Right lobe of liver (tissue), 4 donors: ENCODE results near the gene TRANK1.

ENCODE experiments used
- CTCF ChIP-seq, 4 donors: fragments of 200-600 bp in 3 of 4; fragments of 450-650 bp in 1 of 4; IDR thresholded peaks; one replicate each; pipeline versions ENCODE4 v1.5.1 to v1.8.0; 2016 to 2022; ENCODE audit warnings: antibody characterized with exemption in 4 of 4, mild to moderate bottlenecking in 2 of 4
- POLR2A ChIP-seq: fragments of 450-650 bp; IDR thresholded peaks from one replicate; pipeline ENCODE4 v1.6.1; 2017; ENCODE audit warnings: antibody characterized with exemption, mild to moderate bottlenecking
- donor health status: DM: no; HTN: no; CAD: no.
- donor health status: DM: no; HTN: no; CAD: no.
- donor health status: DM: no; HTN: yes; CAD: no.

DNA sequence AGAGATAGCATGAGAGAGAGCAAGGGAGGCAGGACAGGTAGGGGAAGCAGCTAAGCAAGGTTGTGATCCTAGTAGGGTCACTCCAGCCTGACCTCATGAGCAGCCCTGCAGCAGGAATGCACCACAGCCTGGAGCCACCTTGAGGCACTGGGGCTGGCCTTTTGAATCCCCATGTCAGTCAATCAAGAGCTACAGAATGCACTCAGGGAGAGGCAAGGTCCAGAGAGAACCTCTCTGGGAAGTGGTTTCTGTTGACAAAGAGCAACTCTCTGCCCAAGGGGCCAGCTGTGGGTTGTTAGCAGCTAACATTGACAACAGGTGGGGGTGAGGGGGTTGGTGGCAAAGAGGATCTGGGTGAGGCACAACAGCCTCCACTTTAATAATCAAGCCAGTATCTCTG, 54.6 kb downstream of the TRANK1 start:
- TF ChIP-seq CTCF (IDR thresholded peaks at IDR 0.05) (no peak), POLR2A (no peak)
